Measurements from ENCODE around the gene KIF26B. TPM values are rescaled to one million over a fixed set of nuclear protein-coding genes. Genes with fewer than 3 reads are reported as not detected.
A peak's percentile ranks its signal among the peaks of the same experiment; 100 is the strongest.
"Not testable (repeated sequence)": the region's sequence is repeated elsewhere in the genome, so short reads cannot be mapped to it uniquely, and the experiment has no call there.

The KIF26B gene
- polyA plus RNA-seq, 10 donors = 0.80 to 3.8 (median 1.5) TPM

GRCh38 chr1:245353411-245353810 is 198.6 kb downstream of the KIF26B start:
- DNase-seq = no peak

- DNase-seq = no peak
These were observed 199.4 kb downstream of the KIF26B start for GRCh38 chr1:245353915-245354775.

GRCh38 chr1:245355851-245356630 is 201.3 kb downstream of the KIF26B start:
- not testable (repeated sequence) for DNase-seq

- DNase-seq = no peak
These were observed 202.3 kb downstream of the KIF26B start for GRCh38 chr1:245356891-245357585.

GRCh38 chr1:245359101-245359680 is 204.4 kb downstream of the KIF26B start:
- not testable (repeated sequence) for DNase-seq

- peak in 2 of 3 donors; percentile 7 to 32 for DNase-seq
These were observed 206.3 kb downstream of the KIF26B start for GRCh38 chr1:245361065-245361464.

- no peak for DNase-seq
These were observed 207.2 kb downstream of the KIF26B start for GRCh38 chr1:245361951-245362350.

GRCh38 chr1:245363461-245364200 is 208.8 kb downstream of the KIF26B start:
- DNase-seq = peak in 1 of 3 donors; percentile 32

GRCh38 chr1:245365095-245366020 is 210.6 kb downstream of the KIF26B start:
- DNase-seq = no peak

GRCh38 chr1:245366886-245367285 is 212.1 kb downstream of the KIF26B start:
- no peak for DNase-seq

GRCh38 chr1:245370175-245370825 is 215.5 kb downstream of the KIF26B start:
- no peak for DNase-seq

- peak in 1 of 3 donors; percentile 17 for DNase-seq
These were observed 216.3 kb downstream of the KIF26B start for GRCh38 chr1:245370905-245371581.

GRCh38 chr1:245373131-245373530 is 218.3 kb downstream of the KIF26B start:
- DNase-seq = no peak

GRCh38 chr1:245375789-245376460 is 221.1 kb downstream of the KIF26B start:
- DNase-seq = no peak

GRCh38 chr1:245377854-245378253 is 223.1 kb downstream of the KIF26B start:
- DNase-seq = no peak

- no peak for DNase-seq
These were observed 223.5 kb downstream of the KIF26B start for GRCh38 chr1:245378311-245378722.

GRCh38 chr1:245378745-245379144 is 224.0 kb downstream of the KIF26B start:
- no peak for DNase-seq

Measured in muscle of back (tissue), 11 donors.